ENCODE measurements around the gene NR4A2.

Gene NR4A2

DNA sequence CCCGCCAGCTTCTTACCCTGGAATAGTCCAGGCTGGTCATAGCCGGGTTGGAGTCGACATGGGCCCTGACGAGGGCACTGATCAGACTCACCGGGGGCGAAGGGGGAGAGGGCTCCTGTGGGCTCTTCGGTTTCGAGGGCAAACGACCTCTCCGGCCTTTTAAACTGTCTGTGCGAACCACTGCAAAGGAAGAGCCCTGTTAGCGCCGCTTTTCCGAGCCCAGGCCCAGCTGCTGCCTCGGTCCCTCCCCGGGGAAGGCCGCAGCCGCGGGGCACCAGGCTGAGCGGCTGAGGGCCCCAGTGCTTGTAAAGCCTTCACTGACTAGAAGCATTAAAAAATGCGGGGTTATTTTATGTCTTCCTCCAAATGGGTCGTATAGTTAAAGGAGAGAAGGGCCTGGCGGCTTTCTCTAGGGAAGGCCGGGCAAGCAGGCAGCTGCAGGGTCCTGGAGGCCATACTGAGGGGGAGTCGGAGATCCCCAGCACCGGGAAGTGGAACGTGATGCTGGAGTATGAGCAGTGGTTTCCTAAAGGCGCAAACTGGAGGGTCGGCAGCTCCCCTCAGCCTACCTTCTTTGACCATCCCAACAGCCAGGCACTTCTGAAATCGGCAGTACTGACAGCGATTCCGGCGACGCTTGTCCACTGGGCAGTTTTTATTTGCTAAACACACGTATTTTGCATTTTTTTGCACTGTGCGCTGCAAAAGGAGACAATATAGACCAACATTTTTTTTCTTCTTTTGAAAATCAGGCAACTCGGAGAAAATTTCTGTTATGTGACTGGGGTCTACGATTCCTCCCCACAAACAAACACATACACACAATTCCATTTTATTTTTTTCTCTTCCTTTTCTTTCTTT lies 4.5 kb downstream of the NR4A2 start:
- Histone ChIP-seq H3K9me3 (ENCODE audit: severe bottlenecking) (no peaks in the 10 kb centered on the region), H3K4me3 (ENCODE audit: low read depth, low read length) (no peak overlapping the region), H3K36me3 (no peaks in the 10 kb centered on the region; the same call in 1 of the 2 replicates), H3K27me3 (ENCODE audit: insufficient read depth, low read depth, severe bottlenecking) (no peaks in the 10 kb centered on the region), H3K27ac (no peak overlapping the region)
- no peak for TF ChIP-seq CTCF (IDR thresholded peaks at IDR 0.05; ENCODE audit: low read depth, low read length)
- no peak for DNase-seq

DNA sequence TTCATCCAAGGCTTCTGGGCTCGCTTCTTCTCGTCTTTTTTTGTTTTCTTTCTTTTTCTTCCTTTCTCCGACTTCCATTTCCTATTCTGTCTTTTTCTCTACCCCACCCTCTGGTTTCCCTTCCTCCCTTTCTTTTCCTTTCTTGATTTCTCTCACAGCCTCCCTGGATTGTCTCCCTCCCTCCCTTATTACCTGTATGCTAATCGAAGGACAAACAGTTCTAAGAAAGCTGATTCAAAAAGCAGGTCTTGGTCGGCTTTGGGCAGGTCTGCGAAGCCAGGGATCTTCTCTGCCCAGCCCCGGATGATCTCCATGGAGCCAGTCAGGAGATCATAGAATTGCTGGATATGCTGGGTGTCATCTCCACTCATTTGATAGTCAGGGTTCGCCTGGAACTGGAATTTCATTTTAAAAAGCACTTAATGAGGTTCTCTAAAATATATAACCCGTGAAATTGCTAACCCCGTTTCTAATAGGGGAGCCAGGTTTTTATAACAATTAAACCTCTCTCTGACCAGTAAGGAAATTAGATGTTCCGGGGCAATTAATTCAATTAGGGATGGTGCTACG lies 5.9 kb downstream of the NR4A2 start:
- no peak for TF ChIP-seq CTCF (IDR thresholded peaks at IDR 0.05; ENCODE audit: low read depth, low read length)
- Histone ChIP-seq H3K4me3 (ENCODE audit: low read depth, low read length) (no peak overlapping the region), H3K9me3 (ENCODE audit: severe bottlenecking) (no peaks in the 10 kb centered on the region), H3K27me3 (ENCODE audit: insufficient read depth, low read depth, severe bottlenecking) (no peaks in the 10 kb centered on the region), H3K27ac (no peak overlapping the region), H3K36me3 (no peaks in the 10 kb centered on the region; the same call in 1 of the 2 replicates)
- DNase-seq, result no peak

GRCh38 chr2:156325688-156326525 lies 6.6 kb downstream of the NR4A2 start:
- Histone ChIP-seq H3K27me3 (ENCODE audit: insufficient read depth, low read depth, severe bottlenecking) (no peaks in the 10 kb centered on the region), H3K27ac (no peak overlapping the region), H3K4me3 (ENCODE audit: low read depth, low read length) (no peak overlapping the region), H3K36me3 (no peaks in the 10 kb centered on the region; the same call in 1 of the 2 replicates), H3K9me3 (ENCODE audit: severe bottlenecking) (peaks cover 2% of the 10 kb centered on the region)
- no peak for TF ChIP-seq CTCF (IDR thresholded peaks at IDR 0.05; ENCODE audit: low read depth, low read length)
- no peak for DNase-seq

GRCh38 chr2:156323754-156324153 lies 8.8 kb downstream of the NR4A2 start:
- H3K27me3 ChIP-seq (ENCODE audit: insufficient read depth, low read depth, severe bottlenecking), result no peaks in the 10 kb centered on the region
- no peak for DNase-seq
- no peak overlapping the region for H3K27ac ChIP-seq
- no peak overlapping the region for H3K4me3 ChIP-seq (ENCODE audit: low read depth, low read length)
- H3K36me3 ChIP-seq, result no peaks in the 10 kb centered on the region; the same call in 1 of the 2 replicates
- TF ChIP-seq CTCF (IDR thresholded peaks at IDR 0.05; ENCODE audit: low read depth, low read length), result no peak
- H3K9me3 ChIP-seq (ENCODE audit: severe bottlenecking), result peaks cover 2% of the 10 kb centered on the region

GRCh38 chr2:156322686-156323231 lies 9.8 kb downstream of the NR4A2 start:
- Histone ChIP-seq H3K4me3 (ENCODE audit: low read depth, low read length) (no peak overlapping the region), H3K27me3 (ENCODE audit: insufficient read depth, low read depth, severe bottlenecking) (no peaks in the 10 kb centered on the region)

More at GRCh38 chr2:156322686-156323231, 9.8 kb downstream of the NR4A2 start:
- no peak for DNase-seq
- H3K27ac ChIP-seq, result no peak overlapping the region
- no peaks in the 10 kb centered on the region; the same call in 1 of the 2 replicates for H3K36me3 ChIP-seq
- no peak for TF ChIP-seq CTCF (IDR thresholded peaks at IDR 0.05; ENCODE audit: low read depth, low read length)
- H3K9me3 ChIP-seq (ENCODE audit: severe bottlenecking), result peaks cover 2% of the 10 kb centered on the region

All from WERI-Rb-1 (cell line).